CD4-positive, CD25-positive, alpha-beta regulatory T cell (primary cell): ENCODE results near the gene PAPOLG. TPM values are rescaled to one million over a fixed set of nuclear protein-coding genes. Genes with fewer than 3 reads are reported as not detected.
A peak's percentile ranks its signal among the peaks of the same experiment; 100 is the strongest.

Experiments used
- ATAC-seq, 2 donors: fragments of 150-1000 bp; cut with Tn5 transposase; one replicate each; pipeline ENCODE4 v1.10.0; 2021; ENCODE audit warnings: low read depth in 2 of 2, moderate number of reproducible peaks in 2 of 2, moderate library complexity in 1 of 2
- DNase-seq, 3 donors: peaks; one replicate each; pipeline versions ENCODE4 v3.0.0 to v3.0.0-alpha.2; 2012 to 2022; ENCODE audit warnings: mixed read lengths in 1 of 3
- H3K27ac ChIP-seq: one replicate; pipeline ENCODE4 v1.7.0; 2013; ENCODE audit warnings: mild to moderate bottlenecking, low read length; ENCODE audit not compliant: insufficient read depth, poor library complexity, severe bottlenecking
- H3K27me3 ChIP-seq: one replicate; pipeline ENCODE4 v1.7.0; 2013; ENCODE audit warnings: low read length; ENCODE audit not compliant: control insufficient read depth, insufficient read depth
- H3K36me3 ChIP-seq: one replicate; pipeline ENCODE4 v1.7.0; 2013; ENCODE audit warnings: mild to moderate bottlenecking, low read length, moderate library complexity; ENCODE audit not compliant: control insufficient read depth, insufficient read depth
- H3K4me1 ChIP-seq: 2 replicates; pipeline ENCODE4 v1.7.0; 2013; ENCODE audit warnings: mild to moderate bottlenecking, low read length; ENCODE audit not compliant: insufficient read depth, control insufficient read depth, poor library complexity, severe bottlenecking
- H3K4me3 ChIP-seq: one replicate; pipeline ENCODE4 v1.7.0; 2013; ENCODE audit warnings: low read depth, mild to moderate bottlenecking, low read length, moderate library complexity
- H3K9me3 ChIP-seq, 2 experiments: 1 replicate in 1 of 2; 2 replicates in 1 of 2; pipeline ENCODE4 v1.7.0; 2013; ENCODE audit warnings: low read length in 2 of 2, mild to moderate bottlenecking in 1 of 2, moderate library complexity in 1 of 2; ENCODE audit not compliant: control insufficient read depth in 2 of 2
- H3K27ac Mint-ChIP-seq, 3 donors: one replicate each; pipeline ENCODE4 v1.8.0; 2020 to 2022; ENCODE audit warnings: mild to moderate bottlenecking in 3 of 3, mixed read lengths in 3 of 3, moderate library complexity in 2 of 3
- H3K27me3 Mint-ChIP-seq: one replicate; pipeline ENCODE4 v1.8.0; 2022; ENCODE audit warnings: mild to moderate bottlenecking, mixed read lengths
- H3K36me3 Mint-ChIP-seq: one replicate; pipeline ENCODE4 v1.8.0; 2020; ENCODE audit warnings: mixed read lengths
- H3K4me1 Mint-ChIP-seq, 4 donors: one replicate each; pipeline ENCODE4 v1.8.0; 2020 to 2022; ENCODE audit warnings: mixed read lengths in 4 of 4, mild to moderate bottlenecking in 1 of 4
- H3K4me3 Mint-ChIP-seq, 4 donors: one replicate each; pipeline ENCODE4 v1.8.0; 2020 to 2022; ENCODE audit warnings: mild to moderate bottlenecking in 4 of 4, mixed read lengths in 4 of 4, moderate library complexity in 3 of 4
- H3K9me3 Mint-ChIP-seq, 7 donors: one replicate each; pipeline ENCODE4 v1.8.0; 2020 to 2022; ENCODE audit warnings: mixed read lengths in 7 of 7, mild to moderate bottlenecking in 3 of 7, moderate library complexity in 2 of 7
- polyA plus RNA-seq, 4 donors: library from polyadenylated mRNA; unstranded; fragments of 300-500 nt; fragmentation: Illumina TruSeq; gene quantifications; one replicate each; pipeline ENCODE4 v1.2.3, GENCODE V29; 2021
- total RNA-seq: library from RNA; stranded (reverse); gene quantifications from one replicate; pipeline ENCODE4 v1.2.3, GENCODE V29; 2022

PAPOLG gene
- total and polyA plus RNA-seq, 5 donors from 2014 or later = 15.7 to 26.1 (median 18.8) TPM

- H3K27ac ChIP-seq = peak overlapping the region; percentile 83
- ATAC-seq (no peak), DNase-seq (no peak)
- Mint-ChIP-seq H3K27me3 (peaks cover 5% of the 10 kb centered on the region), H3K4me1 (peaks cover 7 to 44% (median 27%) of the 10 kb centered on the region in 4 donors), H3K36me3 (no peaks in the 10 kb centered on the region), H3K27ac (peak overlapping the region; percentile 77 to 95 (median 90)), H3K9me3 (peaks cover 0 to 2% (median 0%) of the 10 kb centered on the region in 7 donors), H3K4me3 (peak overlapping the region; percentile 45 to 75 (median 48))
- no peaks in the 10 kb centered on the region for H3K36me3 ChIP-seq
- no peaks in the 10 kb centered on the region for H3K27me3 ChIP-seq
- peak overlapping the region; percentile 57 for H3K4me3 ChIP-seq
- peaks cover 29% of the 10 kb centered on the region for H3K4me1 ChIP-seq
- no peaks in the 10 kb centered on the region for H3K9me3 ChIP-seq
These were observed 63.9 kb downstream of the PAPOLG start for GRCh38 chr2:60819936-60820335.

GRCh38 chr2:60820416-60821132, 64.5 kb downstream of the PAPOLG start:
- Histone ChIP-seq H3K9me3 (no peaks in the 10 kb centered on the region), H3K27me3 (no peaks in the 10 kb centered on the region), H3K4me1 (peaks cover 29% of the 10 kb centered on the region), H3K27ac (peak overlapping the region; percentile 83), H3K36me3 (no peaks in the 10 kb centered on the region), H3K4me3 (no peak overlapping the region)
- Mint-ChIP-seq H3K4me1 (peaks cover 7 to 42% (median 27%) of the 10 kb centered on the region in 4 donors), H3K27me3 (no peaks in the 10 kb centered on the region), H3K36me3 (no peaks in the 10 kb centered on the region), H3K9me3 (peaks cover 0 to 2% (median 0%) of the 10 kb centered on the region in 7 donors), H3K4me3 (peak overlapping the region in 1 of 4 donors; percentile 57), H3K27ac (peak overlapping the region; percentile 77 to 93 (median 90))
- ATAC-seq (no peak), DNase-seq (no peak)

- peaks cover 29% of the 10 kb centered on the region for H3K4me1 ChIP-seq
- Mint-ChIP-seq H3K4me1 (peaks cover 7 to 42% (median 27%) of the 10 kb centered on the region in 4 donors), H3K36me3 (no peaks in the 10 kb centered on the region), H3K9me3 (peaks cover 0 to 2% (median 0%) of the 10 kb centered on the region in 7 donors), H3K27ac (peak overlapping the region in 2 of 3 donors; percentile 77 to 90), H3K4me3 (no peak overlapping the region), H3K27me3 (no peaks in the 10 kb centered on the region)
- ATAC-seq (no peak), DNase-seq (no peak)
- no peaks in the 10 kb centered on the region for H3K9me3 ChIP-seq
- no peak overlapping the region for H3K27ac ChIP-seq
- no peaks in the 10 kb centered on the region for H3K27me3 ChIP-seq
- no peaks in the 10 kb centered on the region for H3K36me3 ChIP-seq
- H3K4me3 ChIP-seq = no peak overlapping the region
These were observed 65.0 kb downstream of the PAPOLG start for GRCh38 chr2:60821133-60821469.

- no peaks in the 10 kb centered on the region for H3K36me3 ChIP-seq
- peaks cover 7 to 42% (median 27%) of the 10 kb centered on the region in 4 donors for H3K4me1 Mint-ChIP-seq
- H3K9me3 ChIP-seq = no peaks in the 10 kb centered on the region
- no peaks in the 10 kb centered on the region for H3K27me3 ChIP-seq
- no peak overlapping the region for H3K4me3 Mint-ChIP-seq
- no peaks in the 10 kb centered on the region for H3K27me3 Mint-ChIP-seq
- H3K27ac Mint-ChIP-seq = peak overlapping the region in 2 of 3 donors; percentile 77 to 90
- no peak overlapping the region for H3K27ac ChIP-seq
- H3K4me3 ChIP-seq = no peak overlapping the region
- ATAC-seq (no peak), DNase-seq (no peak)
- peaks cover 29% of the 10 kb centered on the region for H3K4me1 ChIP-seq
- peaks cover 0 to 2% (median 0%) of the 10 kb centered on the region in 7 donors for H3K9me3 Mint-ChIP-seq
- no peaks in the 10 kb centered on the region for H3K36me3 Mint-ChIP-seq
These were observed 65.7 kb downstream of the PAPOLG start for GRCh38 chr2:60821587-60822302.

GRCh38 chr2:60822987-60823386, 66.9 kb downstream of the PAPOLG start:
- Histone ChIP-seq H3K27ac (no peak overlapping the region), H3K9me3 (no peaks in the 10 kb centered on the region), H3K36me3 (no peaks in the 10 kb centered on the region), H3K4me3 (no peak overlapping the region), H3K27me3 (no peaks in the 10 kb centered on the region), H3K4me1 (peaks cover 25% of the 10 kb centered on the region)
- no peaks in the 10 kb centered on the region for H3K36me3 Mint-ChIP-seq
- peak overlapping the region in 1 of 3 donors; percentile 17 for H3K27ac Mint-ChIP-seq
- H3K27me3 Mint-ChIP-seq = no peaks in the 10 kb centered on the region
- H3K9me3 Mint-ChIP-seq = peaks cover 0 to 2% (median 0%) of the 10 kb centered on the region in 7 donors
- no peak overlapping the region for H3K4me3 Mint-ChIP-seq
- DNase-seq (no peak), ATAC-seq (no peak)
- H3K4me1 Mint-ChIP-seq = peaks cover 7 to 41% (median 26%) of the 10 kb centered on the region in 4 donors

- no peaks in the 10 kb centered on the region for H3K9me3 ChIP-seq
- Mint-ChIP-seq H3K4me3 (no peak overlapping the region), H3K27ac (peak overlapping the region in 1 of 3 donors; percentile 17), H3K9me3 (peaks cover 0 to 2% (median 0%) of the 10 kb centered on the region in 7 donors), H3K36me3 (no peaks in the 10 kb centered on the region), H3K4me1 (peaks cover 7 to 33% (median 20%) of the 10 kb centered on the region in 4 donors), H3K27me3 (no peaks in the 10 kb centered on the region)
- peaks cover 17% of the 10 kb centered on the region for H3K4me1 ChIP-seq
- DNase-seq (no peak), ATAC-seq (no peak)
- H3K27ac ChIP-seq = no peak overlapping the region
- no peak overlapping the region for H3K4me3 ChIP-seq
- no peaks in the 10 kb centered on the region for H3K27me3 ChIP-seq
- no peaks in the 10 kb centered on the region for H3K36me3 ChIP-seq
These were observed 67.7 kb downstream of the PAPOLG start for GRCh38 chr2:60823694-60824305.

GRCh38 chr2:60825666-60826065, 69.6 kb downstream of the PAPOLG start:
- Mint-ChIP-seq H3K4me3 (no peak overlapping the region), H3K27me3 (peaks cover 4% of the 10 kb centered on the region), H3K36me3 (no peaks in the 10 kb centered on the region), H3K9me3 (no peaks in the 10 kb centered on the region), H3K4me1 (peaks cover 0 to 14% (median 7%) of the 10 kb centered on the region in 4 donors), H3K27ac (peak overlapping the region in 1 of 3 donors; percentile 72)
- H3K27ac ChIP-seq = no peak overlapping the region
- no peaks in the 10 kb centered on the region for H3K4me1 ChIP-seq
- no peak overlapping the region for H3K4me3 ChIP-seq
- H3K27me3 ChIP-seq = no peaks in the 10 kb centered on the region
- no peaks in the 10 kb centered on the region for H3K36me3 ChIP-seq
- ATAC-seq (no peak), DNase-seq (no peak)
- H3K9me3 ChIP-seq = no peaks in the 10 kb centered on the region
